MCF 10A (cell line): Measurements from ENCODE around the gene SELL. TPM values are rescaled to one million over a fixed set of nuclear protein-coding genes. Genes with fewer than 3 reads are reported as not detected.
"Not testable (repeated sequence)": the region's sequence is repeated elsewhere in the genome, so short reads cannot be mapped to it uniquely, and the experiment has no call there.

Source experiments
- BruUV-seq: library from RNA; stranded (reverse); fragments of 400-500 nt; replicated peaks from 2 replicates; lab custom pipeline; 2021; lab: Mats Ljungman, UMichigan
- CTCF ChIA-PET: fragments of 300-600 bp; sonication (Branson Sonifier 250); formaldehyde crosslinking; extraction: SDS; loops from one replicate; lab custom pipeline; 2021; ENCODE audit warnings: antibody characterized with exemption, inconsistent platforms; lab: Yijun Ruan, JAX
- POLR2A ChIA-PET: fragments of 300-600, 350-650 bp; sonication (Branson Sonifier 250); formaldehyde crosslinking; extraction: SDS; loops from one replicate; lab custom pipeline; 2020; ENCODE audit warnings: antibody characterized with exemption, inconsistent platforms; lab: Yijun Ruan, JAX
- DNase-seq: peaks from one replicate; pipeline ENCODE4 v3.0.0-alpha.2; 2018; ENCODE audit not compliant: unreplicated experiment
- H3K27ac Mint-ChIP-seq: one replicate; pipeline ENCODE4 v1.8.0; 2022; ENCODE audit warnings: mild to moderate bottlenecking, low read depth, mixed read lengths; ENCODE audit not compliant: unreplicated experiment
- H3K27me3 Mint-ChIP-seq: one replicate; pipeline ENCODE4 v1.8.0; 2022; ENCODE audit warnings: mixed read lengths; ENCODE audit not compliant: insufficient read depth, unreplicated experiment
- H3K36me3 Mint-ChIP-seq: one replicate; pipeline ENCODE4 v1.8.0; 2022; ENCODE audit warnings: mild to moderate bottlenecking, moderate library complexity, mixed read lengths; ENCODE audit not compliant: insufficient read depth, unreplicated experiment
- H3K4me1 Mint-ChIP-seq: one replicate; pipeline ENCODE4 v1.8.0; 2022; ENCODE audit warnings: mixed read lengths; ENCODE audit not compliant: insufficient read depth, unreplicated experiment
- H3K4me3 Mint-ChIP-seq: one replicate; pipeline ENCODE4 v1.8.0; 2022; ENCODE audit warnings: mild to moderate bottlenecking, moderate library complexity, mixed read lengths; ENCODE audit not compliant: unreplicated experiment
- H3K9me3 Mint-ChIP-seq: one replicate; pipeline ENCODE4 v1.8.0; 2022; ENCODE audit warnings: mixed read lengths; ENCODE audit not compliant: unreplicated experiment
- CTCF ChIP-seq: fragments of 200-600 bp; IDR thresholded peaks from one replicate; pipeline ENCODE4 v1.8.0; 2022; ENCODE audit warnings: antibody characterized with exemption, mild to moderate bottlenecking; ENCODE audit not compliant: unreplicated experiment
- intact Hi-C: fragments of 100-400 bp; cut with micrococcal nuclease; formaldehyde crosslinking; loops from 2 replicates; pipeline ENCODE4 v1.14.1; 2022
- total RNA-seq: library from RNA; stranded (reverse); gene quantifications from 2 replicates; pipeline ENCODE4 v1.2.3, GENCODE V29; 2022

Gene SELL
- total RNA-seq, 1 experiment from 2014 or later: not detected

- ChIA-PET POLR2A (no interaction called here), CTCF (interaction anchor here (3.2 kb wide), 1 partner anchor 10 kb away, joined by 21 read pairs; no protein-coding TSS in a partner anchor)
- Mint-ChIP-seq H3K27ac (no peak overlapping the region), H3K36me3 (no peaks in the 10 kb centered on the region), H3K9me3 (no peaks in the 10 kb centered on the region), H3K27me3 (peaks cover 14% of the 10 kb centered on the region), H3K4me1 (no peaks in the 10 kb centered on the region), H3K4me3 (no peak overlapping the region)
- intact Hi-C loops: no loop called here
- BruUV-seq: no TSS peak
- no peak for TF ChIP-seq CTCF
- no peak for DNase-seq
Observed at GRCh38 chr1:169722779-169723178, 11.4 kb upstream of the SELL start.

GRCh38 chr1:169715100-169715499, 3.7 kb upstream of the SELL start:
- CTCF ChIA-PET: interaction anchor here (0.5 to 5.2 kb wide), 4 partner anchors 113 to 165 kb away, joined by 3 to 153 read pairs (median 38); partner anchors contain the start of gene F5
- H3K27me3 Mint-ChIP-seq, H3K9me3 Mint-ChIP-seq, intact Hi-C loops, H3K36me3 Mint-ChIP-seq, BruUV-seq, DNase-seq, POLR2A ChIA-PET, H3K4me1 Mint-ChIP-seq, H3K27ac Mint-ChIP-seq, H3K4me3 Mint-ChIP-seq: not testable (repeated sequence)

- BruUV-seq, intact Hi-C loops, H3K9me3 Mint-ChIP-seq, DNase-seq, H3K4me3 Mint-ChIP-seq, H3K36me3 Mint-ChIP-seq, H3K27ac Mint-ChIP-seq, H3K4me1 Mint-ChIP-seq: not testable (repeated sequence)
- ChIA-PET CTCF (interaction anchor here (0.6 to 5.2 kb wide), 26 partner anchors 8 to 1580 kb away, joined by 3 to 153 read pairs (median 6); partner anchors contain the start of genes F5 and METTL18), POLR2A (interaction anchor here (1.7 kb wide), 1 partner anchor 127 kb away, joined by 8 read pairs; the partner anchor contains the start of gene F5)
- H3K27me3 Mint-ChIP-seq: peaks cover 20% of the 10 kb centered on the region
Observed at GRCh38 chr1:169713090-169713489, 1.7 kb upstream of the SELL start.

GRCh38 chr1:169712309-169712631, 850 bp upstream of the SELL start:
- intact Hi-C loops: no loop called here
- Mint-ChIP-seq H3K4me3 (peak overlapping the region; percentile 58), H3K4me1 (peaks cover 7% of the 10 kb centered on the region), H3K9me3 (peaks cover 6% of the 10 kb centered on the region), H3K27ac (no peak overlapping the region), H3K27me3 (peaks cover 22% of the 10 kb centered on the region), H3K36me3 (no peaks in the 10 kb centered on the region)
- CTCF ChIA-PET: interaction anchor here (0.5 to 5.2 kb wide), 59 partner anchors 9 to 1945 kb away, joined by 3 to 153 read pairs (median 4); partner anchors contain the start of genes BLZF1, F5, METTL18 and SELP
- POLR2A ChIA-PET: interaction anchor here (0.6 to 1.7 kb wide), 3 partner anchors 97 to 1346 kb away, joined by 3 to 8 read pairs (median 3); partner anchors contain the start of gene F5
- DNase-seq: no peak
- no TSS peak for BruUV-seq
- no peak for TF ChIP-seq CTCF

GRCh38 chr1:169708647-169709046, 2.8 kb downstream of the SELL start:
- no peak for DNase-seq
- Mint-ChIP-seq H3K4me3 (no peak overlapping the region), H3K9me3 (no peaks in the 10 kb centered on the region), H3K36me3 (no peaks in the 10 kb centered on the region), H3K27ac (no peak overlapping the region), H3K4me1 (peaks cover 7% of the 10 kb centered on the region), H3K27me3 (peaks cover 46% of the 10 kb centered on the region)
- BruUV-seq: no TSS peak
- intact Hi-C loops: loop anchor here (5.0 kb wide), 1 partner anchor 241 kb away; no protein-coding TSS in a partner anchor
- no peak for TF ChIP-seq CTCF
- POLR2A ChIA-PET: interaction anchor here (1.2 kb wide), 1 partner anchor 29 kb away, joined by 3 read pairs; no protein-coding TSS in a partner anchor
- CTCF ChIA-PET: interaction anchor here (1.0 to 4.8 kb wide), 2 partner anchors 85 to 107 kb away, joined by 3 to 30 read pairs; no protein-coding TSS in a partner anchor
